Body of pancreas (tissue), 4 donors: ENCODE measurements around the gene KDR.

Experiments
- CTCF ChIP-seq, 7 experiments: fragments of 450-650 bp in 4 of 7; fragments of 200-600 bp in 3 of 7; sonication (generic) in 3 of 7; IDR thresholded peaks; one replicate each; pipeline ENCODE4 v1.5.1; 2016 to 2019; ENCODE audit warnings: antibody characterized with exemption in 7 of 7
- POLR2A ChIP-seq, 3 donors: fragments of 450-650 bp; IDR thresholded peaks; one replicate each; pipeline ENCODE4 v1.6.1; 2016; ENCODE audit warnings: antibody characterized with exemption in 3 of 3, mild to moderate bottlenecking in 2 of 3

GRCh38 chr4:55079451-55080173, 45.8 kb downstream of the KDR start:
- TF ChIP-seq CTCF (IDR thresholded peaks at IDR 0.05) (no peak), POLR2A (IDR thresholded peaks at IDR 0.05) (no peak)
